Activated gamma-delta T cell treated with anti-CD3 and anti-CD28 coated beads, Interleukin-2, amount 50 U/mL, for 16 hours (primary cell): Measurements from ENCODE around the gene DDX49.
A peak's percentile ranks its signal among the peaks of the same experiment; 100 is the strongest.
"Not testable (repeated sequence)": the region's sequence is repeated elsewhere in the genome, so short reads cannot be mapped to it uniquely, and the experiment has no call there.

ENCODE experiments used
- DNase-seq: peaks from one replicate; pipeline ENCODE4 v3.0.0-alpha.2; 2020; ENCODE audit warnings: low read depth

DDX49 gene

DNA sequence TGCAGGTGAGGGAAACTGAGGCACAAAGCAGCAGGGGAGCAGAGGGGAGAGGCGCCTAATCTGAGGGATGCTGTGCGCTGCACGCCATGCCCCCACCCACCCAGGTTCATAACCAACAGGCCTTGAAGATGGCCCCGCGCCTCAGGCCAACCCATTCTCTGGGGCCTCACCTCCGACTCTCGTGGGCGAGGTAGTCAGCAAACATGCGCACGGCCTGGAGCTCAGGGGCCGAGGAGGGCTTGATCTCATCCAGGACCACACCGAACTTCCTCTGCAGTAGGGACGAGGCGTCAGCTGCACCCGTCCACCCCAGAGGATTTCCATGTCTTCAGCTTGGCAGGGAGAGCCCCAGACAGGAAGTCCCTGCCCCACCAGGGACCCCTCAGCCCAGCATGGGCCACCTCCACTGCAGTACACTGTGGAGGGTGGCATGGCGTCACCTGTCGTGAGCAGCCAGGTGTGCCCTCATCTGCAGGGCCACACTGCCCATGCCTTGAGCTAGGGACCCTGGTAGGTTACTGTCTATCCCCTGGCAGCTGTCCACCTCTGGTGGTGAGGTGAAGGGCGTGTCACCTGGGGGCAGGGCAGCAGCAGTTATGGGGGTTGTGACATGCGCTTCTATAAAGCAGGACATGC, 8.6 kb upstream of the DDX49 start:
- DNase-seq: no peak

DNA sequence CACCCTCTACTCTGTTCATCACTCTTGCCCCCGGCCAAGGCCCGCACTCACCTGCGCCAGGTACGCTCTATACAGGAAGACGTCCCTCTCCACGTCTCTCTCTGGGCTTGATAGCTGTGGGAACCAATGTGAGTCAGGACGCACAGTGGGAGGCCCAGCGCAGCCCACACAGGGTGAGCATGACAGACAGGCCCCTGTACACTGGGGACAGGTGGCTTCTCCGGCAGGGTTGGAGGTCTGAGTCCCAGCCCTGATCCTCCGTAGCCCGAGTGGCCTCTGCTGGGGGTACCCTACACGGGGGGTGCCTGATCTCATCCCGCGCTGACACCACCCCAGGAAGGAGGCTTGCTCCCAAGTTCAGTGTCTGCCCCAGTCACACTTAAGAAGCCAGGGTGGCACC, 6.6 kb upstream of the DDX49 start:
- DNase-seq: no peak

DNA sequence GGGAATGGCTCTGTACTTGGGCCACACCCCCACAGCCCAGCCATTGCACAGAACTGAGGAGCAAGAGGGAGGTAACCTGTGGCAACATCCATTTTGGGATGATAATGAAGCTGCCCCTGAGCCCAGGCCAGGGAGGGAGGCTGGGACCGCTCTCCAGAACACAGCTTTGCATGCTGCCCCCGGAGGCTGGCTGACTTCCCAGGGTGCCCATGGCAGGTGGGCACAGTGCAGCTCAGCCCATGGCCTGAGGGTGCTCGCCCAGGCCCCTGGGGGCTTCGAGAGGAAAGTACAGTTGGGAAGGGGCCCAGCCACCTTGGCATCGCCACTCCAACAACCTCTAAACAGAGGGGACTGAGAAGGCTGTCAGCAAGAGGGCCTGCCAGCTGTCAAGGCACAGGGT, 6.0 kb upstream of the DDX49 start:
- DNase-seq: no peak

DNA sequence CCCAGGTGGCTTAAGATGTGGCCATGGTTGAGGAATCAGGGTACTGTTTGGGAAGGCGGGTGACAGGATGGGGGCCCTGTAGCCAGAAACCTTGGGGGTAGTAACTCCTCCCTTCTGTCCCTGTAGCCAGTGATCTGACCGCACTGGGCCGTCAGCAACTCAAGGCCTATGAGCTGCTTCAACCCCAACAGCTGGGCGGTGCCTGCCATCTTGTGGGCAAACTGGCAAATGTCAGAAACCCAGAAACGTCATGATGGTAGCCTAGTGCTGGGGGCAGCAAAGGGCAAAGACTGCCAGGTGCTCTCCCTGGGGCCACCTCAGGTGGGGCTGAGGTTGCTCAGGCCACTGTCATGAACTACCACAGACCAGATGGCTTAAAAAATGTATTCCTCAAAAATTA, 3.9 kb upstream of the DDX49 start:
- no peak for DNase-seq

DNA sequence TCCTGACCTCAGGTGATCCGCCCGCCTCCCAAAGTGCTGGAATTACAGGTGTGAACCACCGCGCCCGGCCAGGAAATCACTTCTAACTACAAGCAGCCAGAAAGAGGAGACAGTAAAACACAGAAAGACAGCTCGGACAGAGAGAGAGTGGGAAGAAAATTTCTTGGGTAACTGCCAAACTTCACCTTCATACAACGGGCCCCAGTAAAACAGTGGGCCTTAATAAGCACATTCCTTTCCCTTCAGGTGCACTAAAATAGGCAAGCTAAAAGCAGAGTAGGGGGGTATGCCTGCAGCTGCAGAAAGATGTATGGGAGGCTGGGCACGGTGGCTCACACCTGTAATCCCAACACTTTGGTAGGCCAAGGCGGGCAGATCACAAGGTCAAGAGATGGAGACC, 1.9 kb upstream of the DDX49 start:
- not testable (repeated sequence) for DNase-seq

DNA sequence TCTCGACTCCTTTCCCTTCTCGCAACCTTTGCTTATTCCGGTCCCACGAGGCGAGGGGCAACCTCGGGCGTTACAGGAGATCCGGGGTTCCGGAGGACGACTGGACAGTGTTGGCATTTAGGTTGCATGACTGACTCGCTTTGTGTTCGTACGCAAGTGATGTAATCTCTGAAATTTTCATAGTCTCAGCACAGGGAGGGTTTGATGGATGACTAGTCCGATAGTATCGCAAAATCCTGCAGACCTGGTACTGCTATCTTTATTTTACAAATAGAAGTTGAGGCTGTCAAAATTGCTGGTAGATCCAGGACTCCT, 342 bp downstream of the DDX49 start:
- no peak for DNase-seq

DNA sequence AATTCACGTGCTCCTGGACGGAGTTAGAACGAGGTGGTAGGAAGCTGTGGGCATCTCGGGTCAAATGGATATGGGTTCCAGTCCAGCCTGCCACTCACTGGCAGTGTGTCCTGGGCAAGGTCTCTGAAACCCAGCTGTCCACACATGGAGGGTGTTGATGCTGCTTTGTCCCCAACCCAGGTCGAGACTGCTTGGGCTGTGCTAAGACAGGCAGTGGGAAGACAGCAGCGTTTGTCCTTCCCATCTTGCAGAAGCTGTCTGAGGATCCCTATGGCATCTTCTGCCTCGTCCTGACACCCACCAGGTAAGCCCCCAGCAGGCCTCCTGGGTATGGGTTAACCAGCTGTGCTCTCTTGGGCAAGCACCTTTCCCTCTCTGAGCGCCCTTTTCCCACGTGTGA, 885 bp downstream of the DDX49 start:
- DNase-seq: no peak

DNA sequence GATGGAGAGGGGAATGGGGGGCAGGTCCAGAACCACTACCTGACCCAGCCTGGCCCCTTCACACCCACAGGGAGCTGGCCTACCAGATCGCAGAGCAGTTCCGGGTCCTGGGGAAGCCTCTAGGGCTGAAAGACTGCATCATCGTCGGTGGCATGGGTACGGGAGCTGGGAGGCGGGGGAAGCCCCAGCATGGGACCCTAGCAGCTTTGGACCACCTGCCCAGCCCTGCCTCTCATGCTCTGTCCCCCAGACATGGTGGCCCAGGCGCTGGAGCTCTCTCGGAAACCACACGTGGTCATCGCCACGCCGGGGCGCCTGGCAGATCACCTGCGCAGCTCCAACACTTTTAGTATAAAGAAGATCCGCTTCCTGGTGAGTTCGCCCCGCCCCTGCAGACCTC, 2.1 kb downstream of the DDX49 start:
- DNase-seq: no peak

DNA sequence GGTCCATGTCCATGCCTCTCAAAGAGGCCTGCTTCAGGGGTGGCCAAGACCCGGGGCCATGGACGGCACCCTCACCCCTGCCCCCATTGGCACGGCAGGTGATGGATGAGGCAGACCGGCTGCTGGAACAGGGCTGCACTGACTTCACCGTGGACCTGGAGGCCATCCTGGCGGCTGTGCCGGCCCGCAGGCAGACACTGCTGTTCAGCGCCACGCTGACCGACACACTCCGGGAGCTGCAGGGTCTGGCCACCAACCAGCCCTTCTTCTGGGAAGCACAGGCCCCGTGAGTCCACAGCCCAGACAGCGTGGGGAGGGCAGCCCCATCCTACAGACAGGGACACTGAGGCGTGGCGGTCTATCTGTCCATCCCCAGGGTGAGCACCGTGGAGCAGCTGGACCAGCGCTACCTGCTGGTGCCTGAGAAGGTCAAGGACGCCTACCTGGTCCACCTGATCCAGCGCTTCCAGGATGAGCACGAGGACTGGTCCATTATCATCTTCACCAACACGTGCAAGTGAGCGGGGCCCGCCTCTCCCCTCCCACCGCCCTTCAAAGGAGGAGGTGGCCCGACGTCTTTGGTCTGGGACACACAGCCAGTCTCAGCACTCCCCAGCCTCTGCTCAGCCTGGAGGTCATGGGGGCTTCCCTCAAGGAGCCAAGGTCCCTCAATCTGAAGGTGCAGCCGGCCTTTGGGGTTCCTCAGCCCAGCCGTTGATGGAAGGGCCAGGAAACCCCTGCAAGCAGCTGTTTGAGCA, 2.9 kb downstream of the DDX49 start:
- no peak for DNase-seq

DNA sequence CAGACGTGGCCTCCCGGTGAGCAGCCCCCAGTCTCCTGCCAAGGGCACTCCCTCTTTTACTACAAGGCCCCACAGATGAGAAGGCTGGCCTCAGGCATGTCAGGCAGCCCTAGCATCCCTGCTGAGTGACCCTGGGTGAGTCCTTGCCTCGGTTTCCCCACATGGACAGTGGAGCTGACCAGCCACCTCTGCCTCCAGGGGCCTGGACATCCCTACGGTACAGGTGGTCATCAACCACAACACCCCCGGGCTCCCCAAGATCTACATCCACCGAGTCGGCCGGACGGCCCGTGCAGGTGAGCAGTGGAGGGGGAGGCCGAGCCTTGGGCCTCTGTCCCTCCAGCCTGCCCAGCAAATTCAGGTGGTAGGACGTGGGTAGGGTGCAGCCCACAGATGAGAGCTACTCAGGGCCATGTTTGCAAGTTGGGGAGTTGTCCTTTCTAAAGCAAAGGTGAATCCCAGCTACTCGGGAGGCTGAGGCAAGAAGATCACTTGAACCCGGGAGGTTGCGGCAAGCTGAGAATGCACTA, 5.2 kb downstream of the DDX49 start:
- no peak for DNase-seq

DNA sequence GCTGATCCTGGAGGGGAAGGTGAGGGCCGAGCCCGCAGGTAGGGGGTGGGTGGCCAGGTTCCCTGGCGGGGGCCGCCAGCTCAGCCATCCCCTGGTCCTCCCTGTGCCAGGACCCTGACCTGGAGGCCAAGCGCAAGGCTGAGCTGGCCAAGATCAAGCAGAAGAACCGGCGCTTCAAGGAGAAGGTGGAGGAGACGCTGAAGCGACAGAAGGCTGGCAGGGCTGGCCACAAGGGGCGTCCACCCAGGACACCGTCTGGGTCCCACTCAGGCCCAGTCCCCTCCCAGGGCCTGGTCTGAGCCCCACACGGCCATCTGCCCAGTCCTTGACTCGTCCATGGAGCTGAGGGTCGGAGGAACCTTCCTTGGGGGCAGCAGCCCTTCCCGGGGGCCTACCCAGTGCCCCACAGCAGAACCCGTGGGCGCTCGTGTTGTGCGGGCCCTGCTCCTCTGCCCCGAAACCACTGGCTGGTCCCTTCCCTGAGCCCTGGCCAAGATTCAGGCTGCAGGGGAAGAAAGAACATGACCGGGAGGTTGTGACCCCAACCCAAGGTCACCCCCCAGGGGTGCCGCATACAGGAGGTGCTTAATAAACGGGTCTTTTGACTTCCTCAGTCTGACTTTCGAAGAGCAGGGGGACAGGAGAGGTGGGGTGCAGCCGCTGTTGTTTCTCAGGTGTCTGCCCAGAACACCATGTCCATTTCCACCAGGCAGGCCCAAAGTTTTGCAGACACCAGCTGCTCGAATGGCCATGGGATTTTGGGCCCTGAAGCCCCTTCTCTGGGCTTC, 8.7 kb downstream of the DDX49 start:
- no peak for DNase-seq

DNA sequence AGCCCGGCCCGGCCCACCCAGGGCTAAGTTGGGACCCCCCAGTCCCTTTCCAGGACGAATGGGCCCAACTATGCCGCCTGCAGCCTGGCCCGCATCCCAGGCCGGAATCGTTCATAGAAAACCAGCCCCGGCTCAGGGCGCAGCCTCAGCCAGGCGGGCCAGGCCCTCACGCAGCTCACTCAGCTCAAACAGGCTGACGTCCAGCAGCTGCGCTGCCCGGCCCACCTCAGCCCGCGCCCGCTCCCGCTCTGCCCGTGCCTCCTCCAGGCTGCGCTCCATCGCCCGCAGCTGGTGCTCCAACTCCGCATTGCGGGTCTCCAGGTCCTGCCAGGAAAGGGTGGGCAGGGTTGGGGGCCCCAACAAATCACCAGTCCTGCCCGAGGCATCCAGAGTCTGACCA, 9.8 kb downstream of the DDX49 start:
- no peak for DNase-seq

DNA sequence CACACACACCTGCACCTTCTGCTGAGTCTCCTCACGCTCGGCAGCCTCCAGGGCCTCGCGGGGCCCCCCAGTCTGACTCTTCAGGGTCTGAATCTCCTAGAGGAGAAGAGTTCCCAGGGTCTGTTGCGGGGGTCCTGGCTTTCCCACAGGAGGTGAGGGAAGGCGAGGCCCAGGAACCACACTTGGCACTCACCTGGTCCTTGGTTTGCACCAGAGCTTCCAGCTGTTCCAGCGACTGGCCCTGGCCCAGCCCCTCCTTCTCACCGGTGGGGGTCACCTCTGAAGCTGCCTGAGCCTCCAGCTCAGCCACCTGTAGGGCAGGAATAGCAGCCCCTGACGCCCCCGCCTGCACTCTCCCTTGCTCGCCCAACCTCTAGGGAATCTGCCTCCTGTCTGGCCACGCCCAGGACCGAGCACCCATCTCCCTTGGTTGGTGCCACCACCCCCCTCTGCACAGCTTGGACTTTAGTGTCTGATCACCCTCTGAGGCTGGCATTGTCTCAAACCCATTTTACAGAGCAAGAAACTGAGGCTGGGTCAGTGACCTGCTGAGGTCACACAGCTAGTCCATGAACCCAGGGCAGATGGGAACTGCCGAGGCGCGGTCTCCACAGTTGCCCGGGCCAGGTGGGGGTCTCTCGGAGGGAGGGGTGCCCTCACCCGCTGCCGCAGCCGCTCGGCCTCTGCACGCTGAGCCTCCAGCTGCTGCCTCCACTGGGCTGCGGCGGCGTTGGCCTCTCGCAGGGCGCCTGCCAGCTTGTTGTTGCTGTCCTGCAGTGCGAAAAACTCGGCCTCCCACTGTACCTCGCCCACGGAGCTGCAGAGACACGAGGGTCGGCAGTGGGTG, 12.0 kb downstream of the DDX49 start:
- no peak for DNase-seq

DNA sequence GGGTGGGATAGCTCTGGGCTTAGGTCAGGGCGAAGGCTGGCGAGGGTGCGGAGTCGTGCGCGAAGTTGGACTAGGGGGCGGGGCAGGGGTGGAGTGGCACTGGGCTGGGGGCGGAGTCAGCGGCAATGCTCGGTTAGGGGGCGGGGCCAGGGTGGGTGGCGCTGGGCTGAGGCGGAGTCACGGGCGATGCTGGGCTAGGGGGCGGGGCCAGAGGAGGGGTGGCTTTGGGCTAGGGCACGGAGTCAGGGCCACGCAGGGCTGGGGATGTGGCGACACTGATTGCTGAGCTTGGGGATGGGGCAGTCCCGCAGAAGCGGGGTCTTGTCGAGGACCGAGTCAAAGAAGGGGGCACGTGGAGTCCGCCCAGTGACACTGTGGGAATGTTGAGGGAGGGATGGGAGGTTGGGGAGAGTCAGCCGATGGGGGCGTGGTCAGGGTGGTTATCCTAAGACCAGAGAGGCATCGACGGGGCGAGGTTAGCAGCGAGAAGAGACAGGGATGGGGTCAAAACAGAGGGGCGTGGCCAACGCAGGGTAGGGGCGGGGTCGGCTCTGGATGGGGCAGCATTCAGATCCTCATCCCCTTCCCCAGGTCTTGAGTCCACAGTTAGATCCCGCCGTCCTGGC, 12.8 kb downstream of the DDX49 start:
- DNase-seq: peak; percentile 68

DNA sequence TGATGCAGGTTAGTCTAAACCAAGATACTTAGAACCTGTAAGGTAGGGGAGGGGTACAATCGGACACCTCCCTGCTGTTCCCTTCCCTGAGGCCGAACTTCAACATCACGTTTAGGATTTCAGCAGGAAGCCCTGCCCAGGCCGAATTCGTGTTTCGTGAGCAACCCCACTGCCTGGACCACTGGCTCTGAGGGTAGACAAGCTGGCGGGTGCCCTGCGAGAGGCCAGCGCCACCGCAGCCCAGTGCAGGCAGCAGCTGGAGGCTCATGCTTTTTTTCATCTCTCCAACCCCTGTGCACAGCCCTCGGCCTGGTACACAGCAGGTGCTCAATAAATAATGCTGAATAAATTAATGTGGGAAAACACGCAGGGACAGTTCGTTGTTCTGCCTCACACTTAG, 13.8 kb downstream of the DDX49 start:
- DNase-seq: no peak

DNA sequence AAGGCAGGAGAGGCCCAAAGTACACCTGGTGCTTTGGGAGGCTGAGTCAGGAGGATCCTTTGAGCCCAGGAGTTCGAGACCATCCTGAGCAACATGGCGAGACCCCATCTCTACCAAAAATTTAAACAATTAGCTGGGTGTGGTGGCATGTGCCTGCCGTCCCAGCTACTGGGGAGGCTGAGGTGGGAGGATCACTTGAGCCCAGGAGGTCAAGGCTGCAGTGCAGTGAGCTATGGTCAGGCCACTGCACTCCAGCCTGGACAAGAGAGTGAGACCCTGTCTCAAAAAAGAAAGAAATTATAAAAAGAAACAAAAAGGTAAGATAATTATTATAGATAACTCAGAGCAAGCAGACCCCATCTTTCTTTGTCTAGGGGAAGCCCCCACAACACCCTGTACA, 19.6 kb downstream of the DDX49 start:
- DNase-seq: no peak

DNA sequence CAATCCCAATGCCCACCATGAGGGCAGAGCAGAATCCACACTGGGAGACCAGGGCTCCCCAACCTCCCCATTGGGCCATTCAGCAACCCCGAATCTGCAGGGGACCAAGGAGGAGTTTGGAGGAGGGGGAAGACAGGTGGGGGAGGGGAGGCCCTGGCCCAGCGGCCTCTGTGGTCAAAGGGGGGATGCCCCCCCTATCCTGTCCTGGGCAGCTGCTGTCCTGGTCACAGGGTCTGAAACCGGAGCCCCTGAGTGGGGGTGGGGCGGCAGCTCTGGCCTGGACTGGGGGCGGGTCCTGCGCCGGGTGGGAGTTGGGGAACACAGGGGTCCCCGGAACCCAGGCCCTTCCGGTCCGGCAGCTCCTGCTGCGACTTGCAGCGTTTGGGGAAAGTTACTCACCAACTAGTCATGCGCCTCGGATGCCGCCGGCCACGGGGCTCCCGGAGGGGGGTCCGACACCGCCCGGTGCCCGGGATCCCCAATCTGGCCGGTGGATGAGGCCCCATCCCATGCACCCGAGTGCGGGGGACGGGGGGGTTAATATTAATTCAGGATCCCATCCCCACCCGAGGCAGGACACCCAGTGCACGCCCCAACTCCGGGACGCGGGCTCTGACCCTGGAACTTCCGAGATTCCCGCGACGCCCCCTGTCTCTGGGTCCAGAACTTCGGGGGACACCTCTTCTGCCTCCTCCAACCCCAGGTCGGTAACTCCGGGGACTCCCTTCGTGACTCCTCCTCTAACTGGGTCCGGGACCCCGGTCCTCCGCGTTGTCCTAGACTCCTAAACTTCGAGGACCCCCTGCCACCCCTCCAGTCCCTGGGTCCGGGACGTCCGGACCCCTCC, 20.6 kb downstream of the DDX49 start:
- no peak for DNase-seq

DNA sequence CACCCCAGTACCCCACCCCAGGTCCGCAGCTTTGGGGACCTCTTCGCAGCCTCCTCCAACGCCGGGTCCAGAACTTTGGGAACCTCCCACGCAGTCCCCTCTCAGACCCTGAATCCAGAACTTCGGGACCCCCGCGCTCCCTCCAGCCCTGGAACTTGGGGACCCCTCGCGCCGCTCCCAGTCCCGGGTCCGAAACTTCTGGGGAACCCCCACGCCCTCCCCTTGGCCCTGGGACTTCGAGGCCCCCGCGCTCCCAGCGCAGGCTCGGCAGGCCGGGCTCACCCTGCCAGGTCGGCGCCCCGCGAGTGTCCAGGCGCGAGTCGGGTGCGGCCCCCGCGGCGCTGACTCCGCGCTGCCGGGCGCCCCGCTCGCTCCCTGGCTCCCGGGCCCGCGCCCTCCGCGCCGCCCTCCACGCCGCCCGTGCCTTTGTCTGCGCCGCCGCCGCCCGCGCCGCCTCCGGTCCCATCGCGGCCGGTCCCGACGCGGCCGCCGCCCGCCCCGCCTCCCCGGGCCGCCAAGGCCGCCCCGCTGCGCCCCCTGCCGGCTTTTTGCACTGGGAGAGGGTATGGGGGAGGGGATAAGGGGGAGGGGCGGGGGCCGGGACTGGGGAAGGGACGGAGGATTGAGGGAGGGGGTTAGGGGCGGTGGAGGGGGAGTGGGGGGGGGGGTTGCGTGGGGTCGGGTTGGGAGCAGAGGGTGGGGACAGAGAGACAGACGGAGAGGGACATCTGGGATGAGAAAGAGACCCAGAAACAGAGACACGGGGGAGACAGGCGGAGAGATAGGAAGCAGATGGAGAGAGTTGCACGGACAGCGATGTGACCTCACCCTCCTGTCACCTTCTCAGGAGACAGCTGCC, 21.5 kb downstream of the DDX49 start, which contains the start of gene HOMER3:
Gene HOMER3, minus strand, starts transcription at position 449 of the 859 bp plus-strand sequence. CDS start 2,235 bp downstream, outside the sequence.
- DNase-seq: peak; percentile 58

DNA sequence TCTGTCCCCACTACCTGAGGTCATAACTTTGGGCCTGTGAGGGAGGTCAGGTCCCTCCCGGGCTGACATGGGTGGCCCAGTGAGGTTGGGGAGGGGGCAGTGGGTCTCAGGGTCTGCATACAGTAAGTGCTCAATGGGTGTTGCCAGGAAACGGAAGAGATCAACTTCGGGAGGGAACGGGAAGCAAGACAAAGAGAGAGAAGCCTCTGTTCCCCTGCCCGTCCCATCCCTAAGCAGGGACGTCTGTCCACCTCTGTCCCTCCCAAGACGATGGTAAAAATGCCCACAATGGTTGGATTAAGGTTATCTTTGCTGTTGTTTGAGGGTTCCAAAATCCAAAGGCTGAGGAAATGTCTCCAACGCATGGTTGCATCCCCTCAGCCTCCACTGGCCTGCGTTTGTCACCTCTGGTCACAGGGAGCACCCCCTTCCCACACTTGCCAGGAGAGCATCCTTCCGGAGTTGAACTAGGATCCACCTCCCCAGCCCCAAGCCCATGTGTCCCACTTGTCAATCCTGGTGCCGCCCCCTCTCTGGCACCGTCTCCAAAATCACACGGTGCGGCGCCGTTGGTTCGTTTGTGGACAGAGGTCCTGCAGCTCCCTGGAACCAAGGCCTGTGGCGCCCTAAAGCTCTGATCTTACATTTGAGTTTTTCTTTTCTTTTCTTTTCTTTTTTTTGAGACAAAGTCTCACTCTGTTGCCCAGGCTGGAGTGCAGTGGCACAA, 22.3 kb downstream of the DDX49 start:
- DNase-seq: no peak
